Upper lobe of left lung (tissue), 6 donors: ENCODE data around the gene FLYWCH1. TPM values are rescaled to one million over a fixed set of nuclear protein-coding genes. Genes with fewer than 3 reads are reported as not detected.

Experiments
- ATAC-seq, 2 donors: fragments of 200-7000 bp; cut with Tn5 transposase; one replicate each; pipeline ENCODE4 v1.9.1; 2022; ENCODE audit warnings: mild to moderate bottlenecking in 2 of 2, moderate library complexity in 2 of 2; ENCODE audit not compliant: low FRiP score in 2 of 2
- DNase-seq, 2 donors: peaks; one replicate each; pipeline ENCODE4 v3.0.0-alpha.2; 2019 to 2020
- H3K27ac ChIP-seq, 4 donors: fragments of 200-600 bp; sonication (generic); one replicate each; pipeline ENCODE4 v1.5.1; 2016 to 2019
- H3K27me3 ChIP-seq, 4 donors: fragments of 200-600 bp; sonication (generic); one replicate each; pipeline ENCODE4 v1.5.1; 2017 to 2019
- H3K36me3 ChIP-seq, 4 donors: fragments of 200-600 bp; sonication (generic); one replicate each; pipeline ENCODE4 v1.5.1; 2016 to 2019
- H3K4me1 ChIP-seq, 4 donors: fragments of 200-600 bp; sonication (generic); one replicate each; pipeline ENCODE4 v1.5.1; 2018 to 2019
- H3K4me3 ChIP-seq, 4 donors: fragments of 200-600 bp; sonication (generic); one replicate each; pipeline ENCODE4 v1.5.1; 2017 to 2019; ENCODE audit warnings: mild to moderate bottlenecking in 2 of 4, moderate library complexity in 1 of 4
- H3K9me3 ChIP-seq, 4 donors: fragments of 200-600 bp; sonication (generic); one replicate each; pipeline ENCODE4 v1.5.1; 2018 to 2019
- CTCF ChIP-seq, 6 experiments: fragments of 450-650 bp in 4 of 6; fragments of 200-600 bp in 2 of 6; sonication (generic) in 2 of 6; IDR thresholded peaks; one replicate each; pipeline ENCODE4 v1.5.1; 2016 to 2019; ENCODE audit warnings: antibody characterized with exemption in 6 of 6
- EP300 ChIP-seq, 4 donors: sonication (generic); formaldehyde crosslinking; IDR thresholded peaks; one replicate each; pipeline ENCODE4 v1.5.1; 2017; ENCODE audit warnings: antibody characterized with exemption in 4 of 4, control low read depth in 2 of 4
- POLR2A ChIP-seq, 4 donors: fragments of 450-650 bp; IDR thresholded peaks; one replicate each; pipeline ENCODE4 v1.5.1; 2016 to 2017; ENCODE audit warnings: antibody characterized with exemption in 4 of 4, mild to moderate bottlenecking in 2 of 4
- POLR2AphosphoS5 ChIP-seq, 2 donors: sonication (generic); formaldehyde crosslinking; IDR thresholded peaks; one replicate each; pipeline ENCODE4 v1.5.1; 2017; ENCODE audit warnings: antibody characterized with exemption in 2 of 2
- WGBS, 2 donors: methylation state at CpG; one replicate each; pipeline ENCODE4 v1.1.5; 2017 to 2018; 5-methylcytosine and 5-hydroxymethylcytosine counted together
- total RNA-seq, 6 donors: library from RNA; depleted of rRNA in 4 of 6; stranded (reverse); fragments of >200 nt in 4 of 6; gene quantifications; one replicate each; pipeline versions ENCODE4 v1.1.0 to v1.2.1, GENCODE V29; 2016 to 2021
- donor health status: DM: no; HTN: no; CAD: no; lungs with moderate emphysema.
- donor health status: DM: no; HTN: yes; CAD: no; lungs with severe emphysema.

The FLYWCH1 gene
- total RNA-seq, 6 donors from 2014 or later = 19.3 to 162 (median 43.4) TPM

- Histone ChIP-seq H3K27ac (no peak overlapping the region), H3K9me3 (no peaks in the 10 kb centered on the region), H3K4me3 (no peak overlapping the region), H3K4me1 (peaks cover 13 to 27% (median 14%) of the 10 kb centered on the region in 4 donors), H3K27me3 (no peaks in the 10 kb centered on the region), H3K36me3 (no peaks in the 10 kb centered on the region)
- DNase-seq (peak in 1 of 2 donors; percentile 77), ATAC-seq (no peak)
- TF ChIP-seq POLR2AphosphoS5 (IDR thresholded peaks at IDR 0.05) (no peak), EP300 (IDR thresholded peaks at IDR 0.05) (no peak), CTCF (IDR thresholded peaks at IDR 0.05) (no peak), POLR2A (IDR thresholded peaks at IDR 0.05) (no peak)
- 97 to 99% methylated on average over 12 to 15 of the region's 15 CpGs for WGBS, 2 donors
Observed at GRCh38 chr16:2976673-2977072, 64.9 kb downstream of the FLYWCH1 start.

GRCh38 chr16:2977440-2977839 lies 65.7 kb downstream of the FLYWCH1 start:
- H3K27me3 ChIP-seq = no peaks in the 10 kb centered on the region
- no peak overlapping the region for H3K27ac ChIP-seq
- ATAC-seq (peak in 1 of 2 donors; percentile 47), DNase-seq (peak in 1 of 2 donors; percentile 59)
- H3K4me1 ChIP-seq = peaks cover 13 to 27% (median 14%) of the 10 kb centered on the region in 4 donors
- no peaks in the 10 kb centered on the region for H3K9me3 ChIP-seq
- H3K4me3 ChIP-seq = no peak overlapping the region
- no peaks in the 10 kb centered on the region for H3K36me3 ChIP-seq
- WGBS, 2 donors = 69 to 73% methylated on average over 4 to 6 of the region's 6 CpGs
- TF ChIP-seq POLR2AphosphoS5 (IDR thresholded peaks at IDR 0.05) (no peak), CTCF (IDR thresholded peaks at IDR 0.05) (no peak), POLR2A (IDR thresholded peaks at IDR 0.05) (no peak), EP300 (IDR thresholded peaks at IDR 0.05) (no peak)

DNA sequence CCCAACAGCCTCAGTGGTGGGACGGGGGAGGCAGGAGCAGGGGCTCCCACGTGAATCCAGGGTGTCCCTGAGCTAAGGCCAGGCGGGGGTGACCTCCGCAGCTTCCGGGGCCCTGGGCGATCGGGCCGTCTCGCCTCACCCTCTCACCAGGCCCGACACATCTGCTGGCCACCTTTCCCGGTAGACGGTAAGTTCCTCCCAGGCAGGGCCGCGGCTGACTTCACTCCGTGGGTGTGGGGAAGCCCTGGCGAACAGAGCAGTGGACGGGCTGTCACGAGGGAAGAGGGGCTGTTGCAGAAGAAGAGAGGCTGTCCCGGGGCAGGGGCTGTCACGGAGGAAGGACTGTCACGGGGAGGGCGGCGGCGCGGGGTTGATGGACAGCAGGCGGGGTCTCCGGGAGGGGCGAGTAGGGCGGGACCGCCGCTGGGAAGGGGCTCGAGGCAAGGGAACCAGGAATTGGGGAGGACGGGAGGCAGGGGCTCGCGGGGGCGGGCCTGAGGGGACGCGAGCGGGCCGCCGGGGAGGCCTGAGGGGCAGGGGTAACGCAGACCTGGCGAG lies 68.0 kb downstream of the FLYWCH1 start:
- 8% methylated on average over 17 to 20 of the region's 43 CpGs for WGBS, 2 donors
- H3K36me3 ChIP-seq = no peaks in the 10 kb centered on the region
- ATAC-seq (no peak), DNase-seq (peak in 1 of 2 donors; percentile 80)
- peak overlapping the region; percentile 57 to 82 (median 68) for H3K4me3 ChIP-seq
- no peaks in the 10 kb centered on the region for H3K27me3 ChIP-seq
- TF ChIP-seq POLR2AphosphoS5 (IDR thresholded peaks at IDR 0.05) (no peak), EP300 (IDR thresholded peaks at IDR 0.05) (no peak), POLR2A (IDR thresholded peaks at IDR 0.05) (no peak), CTCF (IDR thresholded peaks at IDR 0.05) (no peak)
- H3K4me1 ChIP-seq = peaks cover 17 to 39% (median 23%) of the 10 kb centered on the region in 4 donors
- peak overlapping the region in 1 of 4 donors; percentile 88 for H3K27ac ChIP-seq
- H3K9me3 ChIP-seq = no peaks in the 10 kb centered on the region

GRCh38 chr16:2980227-2981176 lies 68.8 kb downstream of the FLYWCH1 start, which contains the start of gene PKMYT1:
TSS of gene PKMYT1 (minus strand) at chr16:2980446. CDS start at chr16:2979657, 789 bp downstream.
- ATAC-seq = peak; percentile 92 to 97
- 14 to 78% methylated on average over 7 to 38 of the region's 91 CpGs for WGBS, 2 donors
- H3K36me3 ChIP-seq = no peaks in the 10 kb centered on the region
- H3K4me3 ChIP-seq = peak within 1 kb of the TSS; percentile 57 to 82 (median 68)
- no peaks in the 10 kb centered on the region for H3K27me3 ChIP-seq
- peak within 1 kb of the TSS; percentile 79 to 96 (median 86) for H3K27ac ChIP-seq
- H3K9me3 ChIP-seq = no peaks in the 10 kb centered on the region
- peaks cover 17 to 39% (median 24%) of the 10 kb centered on the region in 4 donors for H3K4me1 ChIP-seq
- peak; percentile 90 to 99 for DNase-seq
- peak; percentile 95 to 98 for TF ChIP-seq POLR2AphosphoS5 (IDR thresholded peaks at IDR 0.05)
- TF ChIP-seq EP300 (IDR thresholded peaks at IDR 0.05) = peak in 1 of 4 donors; percentile 48
- TF ChIP-seq POLR2A (IDR thresholded peaks at IDR 0.05) = peak; percentile 56 to 99 (median 88)
- TF ChIP-seq CTCF (IDR thresholded peaks at IDR 0.05) = peak in 1 of 6 experiments; percentile 34
